ENCODE results near the gene AKT3.
"Not testable (repeated sequence)": the region's sequence is repeated elsewhere in the genome, so short reads cannot be mapped to it uniquely, and the experiment has no call there.

The AKT3 gene

GRCh38 chr1:243594455-243594854 is 255.6 kb downstream of the AKT3 start:
- no peak for DNase-seq

- not testable (repeated sequence) for DNase-seq
Observed at GRCh38 chr1:243589286-243589685, 260.8 kb downstream of the AKT3 start.

- DNase-seq, result no peak
Observed at GRCh38 chr1:243587823-243588560, 262.1 kb downstream of the AKT3 start.

GRCh38 chr1:243587285-243587684 is 262.8 kb downstream of the AKT3 start:
- no peak for DNase-seq

- DNase-seq, result no peak
Observed at GRCh38 chr1:243585982-243586381, 264.1 kb downstream of the AKT3 start.

GRCh38 chr1:243582326-243582725 is 267.7 kb downstream of the AKT3 start:
- DNase-seq, result no peak

GRCh38 chr1:243580984-243581383 is 269.1 kb downstream of the AKT3 start:
- no peak for DNase-seq

GRCh38 chr1:243580072-243580471 is 270.0 kb downstream of the AKT3 start:
- no peak for DNase-seq

- DNase-seq, result no peak
Observed at GRCh38 chr1:243575070-243575469, 275.0 kb downstream of the AKT3 start.

- no peak for DNase-seq
Observed at GRCh38 chr1:243572940-243573339, 277.1 kb downstream of the AKT3 start.

GRCh38 chr1:243568793-243569192 is 281.2 kb downstream of the AKT3 start:
- DNase-seq, result no peak

GRCh38 chr1:243564814-243565213 is 285.2 kb downstream of the AKT3 start:
- DNase-seq, result no peak

- DNase-seq, result no peak
Observed at GRCh38 chr1:243563732-243564131, 286.3 kb downstream of the AKT3 start.

GRCh38 chr1:243562473-243562872 is 287.6 kb downstream of the AKT3 start:
- no peak for DNase-seq

GRCh38 chr1:243561588-243562319 is 288.3 kb downstream of the AKT3 start:
- no peak for DNase-seq

GRCh38 chr1:243559575-243560162 is 290.4 kb downstream of the AKT3 start:
- no peak for DNase-seq

GRCh38 chr1:243558576-243558975 is 291.5 kb downstream of the AKT3 start:
- no peak for DNase-seq

GRCh38 chr1:243557866-243558265 is 292.2 kb downstream of the AKT3 start:
- no peak for DNase-seq

GRCh38 chr1:243554686-243555085 is 295.4 kb downstream of the AKT3 start:
- DNase-seq, result no peak

GRCh38 chr1:243553090-243553489 is 297.0 kb downstream of the AKT3 start:
- DNase-seq, result no peak

- DNase-seq, result no peak
Observed at GRCh38 chr1:243550276-243550675, 299.8 kb downstream of the AKT3 start.

GRCh38 chr1:243549791-243550190 is 300.3 kb downstream of the AKT3 start:
- DNase-seq, result no peak

- no peak for DNase-seq
Observed at GRCh38 chr1:243549108-243549507, 300.9 kb downstream of the AKT3 start.

- no peak for DNase-seq
Observed at GRCh38 chr1:243548516-243548915, 301.5 kb downstream of the AKT3 start.

Data from activated CD4-positive, alpha-beta T cell treated with anti-CD3 and anti-CD28 coated beads, Interleukin-2, amount 50 U/mL, for 1 hour (primary cell).